GM12878 (cell line): ENCODE measurements around the gene SERBP1.

ENCODE experiments used
- BHLHE40 ChIP-seq, 2 experiments: fragments of 450-650 bp in 1 of 2; IDR thresholded peaks; 2 replicates each; pipeline ENCODE4 v1.6.1; 2011 to 2017; ENCODE audit warnings: low read depth in 2 of 2, borderline replicate concordance in 1 of 2, improper control_type of control experiment in 1 of 2, low read length in 1 of 2, mild to moderate bottlenecking in 1 of 2
- CTCF ChIP-seq, 3 experiments: IDR thresholded peaks in 2 of 3; conservative IDR thresholded peaks in 1 of 3; 2 replicates each; pipeline ENCODE4 v1.5.1; 2011; ENCODE audit warnings: low read depth in 3 of 3, low read length in 3 of 3, mild to moderate bottlenecking in 3 of 3, control low read depth in 2 of 3, moderate library complexity in 2 of 3, inconsistent platforms in 1 of 3, mixed read lengths in 1 of 3; ENCODE audit not compliant: control insufficient read depth in 2 of 3, insufficient read depth in 1 of 3; ENCODE audit errors: extremely low read depth in 1 of 3
- EZH2 ChIP-seq: IDR thresholded peaks from 2 replicates; pipeline ENCODE4 v1.6.1; 2012; ENCODE audit warnings: low read depth, mild to moderate bottlenecking, control low read depth, inconsistent platforms, low read length, borderline replicate concordance; ENCODE audit not compliant: control insufficient read depth
- IKZF2 ChIP-seq, 2 experiments: fragments of 450-650 bp; IDR thresholded peaks; 2 replicates each; pipeline ENCODE4 v1.6.1; 2017; ENCODE audit warnings: mild to moderate bottlenecking in 2 of 2, moderate library complexity in 2 of 2
- NR2C2 ChIP-seq: IDR thresholded peaks from 2 replicates; pipeline ENCODE4 v1.6.1; 2011; ENCODE audit warnings: borderline replicate concordance, low read depth; ENCODE audit not compliant: control insufficient read depth, insufficient read length
- RFX5 ChIP-seq: IDR thresholded peaks from 2 replicates; pipeline ENCODE4 v1.6.1; 2011; ENCODE audit warnings: low read depth, low read length, improper control_type of control experiment
- TCF7 ChIP-seq: IDR thresholded peaks from 2 replicates; pipeline ENCODE4 v1.6.1; 2014; ENCODE audit warnings: antibody characterized with exemption, borderline replicate concordance
- TF ChIP-seq, protein P1 (sequence below): IDR thresholded peaks from 2 replicates; pipeline ENCODE4 v1.6.1; 2012; ENCODE audit warnings: low read depth, low read length, improper control_type of control experiment

DNA sequence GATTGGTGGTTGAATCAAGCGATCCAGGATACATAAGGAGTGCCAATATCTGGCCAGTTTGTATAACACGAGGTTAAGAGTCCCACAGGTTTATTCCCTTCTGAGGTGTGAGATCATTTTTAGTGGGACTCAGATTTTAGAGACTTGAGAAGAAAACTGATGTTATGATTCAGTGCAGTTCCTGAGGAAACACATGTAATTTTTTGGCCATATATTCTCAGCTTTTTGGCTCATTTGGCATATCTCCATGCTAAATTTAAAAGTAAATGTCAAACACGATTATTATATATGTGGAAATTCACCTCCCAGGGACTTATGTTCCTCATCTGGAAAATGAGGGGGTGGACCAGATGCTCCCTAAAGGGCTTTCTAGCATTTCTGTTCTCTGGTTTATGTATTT, 39.2 kb upstream of the SERBP1 start:
- TF ChIP-seq, protein P1, sequence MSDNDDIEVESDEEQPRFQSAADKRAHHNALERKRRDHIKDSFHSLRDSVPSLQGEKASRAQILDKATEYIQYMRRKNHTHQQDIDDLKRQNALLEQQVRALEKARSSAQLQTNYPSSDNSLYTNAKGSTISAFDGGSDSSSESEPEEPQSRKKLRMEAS: no peak
- no peak for TF ChIP-seq TCF7
- no peak for TF ChIP-seq EZH2
- TF ChIP-seq RFX5: no peak
- TF ChIP-seq IKZF2 (IDR thresholded peaks at IDR 0.05): no peak
- TF ChIP-seq CTCF (IDR thresholded peaks at IDR 0.05 in 2 of 3, conservative IDR thresholded peaks at IDR 0.05 in 1 of 3; ENCODE audit: control insufficient read depth in 2 of 3, extremely low read depth in 1 of 3, insufficient read depth in 1 of 3, low read depth in 3 of 3, low read length in 3 of 3): no peak
- no peak for TF ChIP-seq BHLHE40 (IDR thresholded peaks at IDR 0.05; ENCODE audit: borderline replicate concordance in 1 of 2, low read depth in 2 of 2, low read length in 1 of 2)
- no peak for TF ChIP-seq NR2C2
